Stomach smooth muscle (tissue), 2 donors: ENCODE results near the gene IGSF21.

Experiments
- H3K27ac ChIP-seq: one replicate; pipeline ENCODE4 v1.7.0; 2013; ENCODE audit warnings: mild to moderate bottlenecking, low read length, inconsistent platforms
- H3K27me3 ChIP-seq, 2 donors: one replicate each; pipeline ENCODE4 v1.7.0; 2013; ENCODE audit warnings: low read length in 2 of 2; ENCODE audit not compliant: insufficient read depth in 2 of 2, control insufficient read depth in 1 of 2
- H3K36me3 ChIP-seq, 2 donors: one replicate each; pipeline ENCODE4 v1.7.0; 2013; ENCODE audit warnings: low read length in 2 of 2; ENCODE audit not compliant: control insufficient read depth in 2 of 2, insufficient read depth in 2 of 2
- H3K4me1 ChIP-seq: one replicate; pipeline ENCODE4 v1.7.0; 2013; ENCODE audit warnings: low read length; ENCODE audit not compliant: control insufficient read depth, insufficient read depth
- H3K4me3 ChIP-seq, 2 donors: one replicate each; pipeline ENCODE4 v1.7.0; 2013; ENCODE audit warnings: low read length in 2 of 2
- H3K9ac ChIP-seq, 2 donors: one replicate each; pipeline ENCODE4 v1.7.0; 2013; ENCODE audit warnings: low read length in 2 of 2, mild to moderate bottlenecking in 1 of 2
- H3K9me3 ChIP-seq, 2 donors: one replicate each; pipeline ENCODE4 v1.7.0; 2013; ENCODE audit warnings: low read length in 2 of 2; ENCODE audit not compliant: control insufficient read depth in 2 of 2
- donor health status: healthy.
- donor health status: Pancreatic carcinoma.

The IGSF21 gene

GRCh38 chr1:18197299-18197698, 89.7 kb downstream of the IGSF21 start:
- Histone ChIP-seq H3K36me3 (no peaks in the 10 kb centered on the region), H3K4me1 (no peaks in the 10 kb centered on the region), H3K9me3 (no peaks in the 10 kb centered on the region), H3K27ac (no peak overlapping the region), H3K27me3 (peaks cover 9 to 37% of the 10 kb centered on the region in 2 donors), H3K9ac (no peak overlapping the region), H3K4me3 (no peak overlapping the region)

DNA sequence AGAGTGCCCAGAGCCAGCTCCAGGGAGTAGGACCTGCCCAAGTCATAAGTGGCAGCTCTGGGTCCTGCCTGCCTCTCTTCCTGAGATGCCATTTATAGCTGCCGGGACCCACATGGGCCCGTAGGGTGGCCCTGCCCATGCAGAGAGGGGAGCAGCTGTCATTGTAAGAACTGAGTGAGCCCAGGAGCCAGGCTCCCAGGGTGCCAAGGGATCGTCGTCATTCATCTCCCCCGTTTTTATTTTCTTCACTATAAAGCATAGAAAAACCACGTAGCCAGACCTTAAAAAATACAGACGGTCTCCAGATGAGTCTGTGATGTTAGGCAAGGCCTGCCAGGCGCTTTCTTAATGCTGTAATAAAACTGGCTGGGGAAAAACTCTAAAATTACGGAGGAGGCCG, 90.7 kb downstream of the IGSF21 start:
- Histone ChIP-seq H3K27ac (no peak overlapping the region), H3K36me3 (no peaks in the 10 kb centered on the region), H3K27me3 (peaks cover 13 to 45% of the 10 kb centered on the region in 2 donors), H3K9ac (peak overlapping the region in 1 of 2 donors; percentile 28), H3K4me3 (no peak overlapping the region), H3K4me1 (no peaks in the 10 kb centered on the region), H3K9me3 (no peaks in the 10 kb centered on the region)

GRCh38 chr1:18199462-18199861, 91.9 kb downstream of the IGSF21 start:
- no peak overlapping the region for H3K4me3 ChIP-seq
- no peaks in the 10 kb centered on the region for H3K9me3 ChIP-seq
- H3K4me1 ChIP-seq: no peaks in the 10 kb centered on the region
- H3K9ac ChIP-seq: no peak overlapping the region
- peaks cover 13 to 49% of the 10 kb centered on the region in 2 donors for H3K27me3 ChIP-seq
- H3K27ac ChIP-seq: no peak overlapping the region
- H3K36me3 ChIP-seq: no peaks in the 10 kb centered on the region

GRCh38 chr1:18200136-18200717, 92.6 kb downstream of the IGSF21 start:
- Histone ChIP-seq H3K27me3 (peaks cover 13 to 45% of the 10 kb centered on the region in 2 donors), H3K4me3 (no peak overlapping the region), H3K4me1 (no peaks in the 10 kb centered on the region), H3K9ac (no peak overlapping the region), H3K9me3 (no peaks in the 10 kb centered on the region), H3K36me3 (no peaks in the 10 kb centered on the region), H3K27ac (no peak overlapping the region)

- Histone ChIP-seq H3K9me3 (no peaks in the 10 kb centered on the region), H3K4me1 (no peaks in the 10 kb centered on the region), H3K4me3 (no peak overlapping the region), H3K36me3 (no peaks in the 10 kb centered on the region), H3K27me3 (peaks cover 10 to 39% of the 10 kb centered on the region in 2 donors), H3K9ac (no peak overlapping the region), H3K27ac (no peak overlapping the region)
Observed at GRCh38 chr1:18200918-18201317, 93.3 kb downstream of the IGSF21 start.

DNA sequence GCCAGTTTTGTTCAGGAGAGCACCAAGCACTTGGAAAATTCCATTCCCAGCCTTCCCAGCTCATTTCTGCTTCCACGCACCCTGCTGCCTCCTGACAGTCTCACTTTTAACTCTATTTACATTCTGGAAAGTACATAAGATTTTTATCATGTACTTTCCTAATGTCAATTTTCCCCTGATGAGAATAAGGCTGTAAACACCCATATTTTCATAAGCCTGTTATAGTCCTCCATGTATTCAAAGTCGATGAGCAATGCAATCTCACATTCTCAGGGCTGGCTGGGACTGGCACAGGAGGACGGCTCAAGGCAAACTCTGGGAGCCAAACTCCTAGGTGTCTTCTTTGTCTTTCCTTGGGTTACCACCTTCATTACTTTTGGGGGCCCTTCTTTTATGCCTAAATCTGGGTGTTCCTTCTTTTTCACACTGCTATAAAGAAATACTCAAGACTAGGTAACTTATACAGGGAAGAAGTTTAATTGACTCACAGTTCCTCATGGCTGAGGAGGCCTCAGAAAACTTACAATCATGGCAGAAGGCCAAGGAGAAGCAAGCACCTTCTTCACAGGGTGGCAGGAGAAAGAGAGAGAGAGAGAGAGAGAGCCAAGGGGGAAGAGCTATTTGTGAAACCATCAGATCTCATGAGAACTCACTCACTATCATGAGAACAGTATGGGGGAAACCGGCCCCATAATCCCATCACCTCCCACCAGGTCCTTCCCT, 94.6 kb downstream of the IGSF21 start:
- Histone ChIP-seq H3K27ac (no peak overlapping the region), H3K9ac (no peak overlapping the region), H3K27me3 (peaks cover 4 to 29% of the 10 kb centered on the region in 2 donors), H3K9me3 (peaks cover 5 to 6% of the 10 kb centered on the region in 2 donors), H3K4me3 (no peak overlapping the region), H3K4me1 (no peaks in the 10 kb centered on the region), H3K36me3 (no peaks in the 10 kb centered on the region)

DNA sequence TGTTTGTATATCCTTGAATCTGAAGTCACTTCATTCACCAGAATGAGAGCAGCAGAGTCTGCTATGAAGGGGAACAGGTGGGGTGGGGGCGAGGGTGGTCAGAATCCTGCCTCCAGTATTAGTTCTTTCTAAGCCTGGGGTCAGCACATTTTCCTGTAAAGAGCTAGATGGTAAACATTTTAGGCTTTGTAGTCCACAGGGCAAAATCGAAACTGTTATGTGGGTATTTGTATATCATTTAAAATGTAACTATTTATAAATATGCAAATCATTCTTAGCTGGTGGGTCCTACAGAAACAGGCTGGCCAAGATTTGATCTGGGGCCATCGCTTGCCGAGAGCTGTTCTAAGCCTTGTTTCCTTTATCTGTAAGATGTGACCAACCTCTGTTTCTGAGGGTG, 96.0 kb downstream of the IGSF21 start:
- H3K4me1 ChIP-seq: no peaks in the 10 kb centered on the region
- peaks cover 7 to 11% of the 10 kb centered on the region in 2 donors for H3K9me3 ChIP-seq
- no peak overlapping the region for H3K4me3 ChIP-seq
- H3K9ac ChIP-seq: no peak overlapping the region
- H3K27me3 ChIP-seq: peaks cover 4 to 27% of the 10 kb centered on the region in 2 donors
- no peak overlapping the region for H3K27ac ChIP-seq
- H3K36me3 ChIP-seq: no peaks in the 10 kb centered on the region

DNA sequence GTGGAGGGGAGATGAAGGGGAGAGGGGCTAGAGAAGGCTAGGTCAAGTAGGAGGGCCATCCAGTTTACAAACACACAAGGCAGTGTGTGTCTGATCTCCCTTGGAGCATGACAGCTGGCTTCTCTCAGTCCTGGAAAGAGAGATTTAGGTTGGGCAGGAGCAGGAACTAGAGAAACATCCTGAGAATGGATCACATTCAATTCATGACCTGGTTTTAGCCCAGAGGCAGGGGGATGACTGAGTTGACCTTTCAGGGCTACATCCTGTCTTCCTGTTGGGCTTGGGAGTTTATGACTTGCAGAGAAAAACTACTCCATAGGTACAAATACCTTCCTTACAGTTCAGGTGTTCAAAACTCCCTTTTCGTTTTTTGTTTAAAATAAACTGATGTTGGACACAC, 97.0 kb downstream of the IGSF21 start:
- peaks cover 4 to 27% of the 10 kb centered on the region in 2 donors for H3K27me3 ChIP-seq
- H3K9ac ChIP-seq: no peak overlapping the region
- no peaks in the 10 kb centered on the region for H3K4me1 ChIP-seq
- no peaks in the 10 kb centered on the region for H3K36me3 ChIP-seq
- no peak overlapping the region for H3K4me3 ChIP-seq
- H3K27ac ChIP-seq: no peak overlapping the region
- peaks cover 7 to 11% of the 10 kb centered on the region in 2 donors for H3K9me3 ChIP-seq

DNA sequence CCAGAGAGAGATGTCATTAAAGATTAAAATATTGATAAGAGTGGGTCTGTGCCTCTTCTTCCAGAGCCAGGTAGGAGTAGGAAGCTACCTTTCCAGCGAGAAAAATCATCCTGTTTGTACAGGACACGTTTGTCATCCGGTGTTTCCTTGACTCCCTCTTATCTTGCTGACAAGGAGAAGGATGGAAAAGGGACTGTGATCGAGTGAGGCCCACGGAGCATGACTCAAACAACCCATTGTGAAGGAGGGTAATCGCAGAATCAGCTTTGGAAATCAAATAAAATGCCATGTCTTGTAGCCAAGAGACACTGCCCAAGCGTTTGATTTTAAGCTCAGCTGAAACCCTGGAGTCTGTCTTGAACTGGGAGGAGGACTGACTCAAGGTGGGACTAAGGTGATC, 97.7 kb downstream of the IGSF21 start:
- H3K27ac ChIP-seq: no peak overlapping the region
- H3K9ac ChIP-seq: no peak overlapping the region
- no peaks in the 10 kb centered on the region for H3K4me1 ChIP-seq
- peaks cover 4 to 26% of the 10 kb centered on the region in 2 donors for H3K27me3 ChIP-seq
- peaks cover 7 to 11% of the 10 kb centered on the region in 2 donors for H3K9me3 ChIP-seq
- no peak overlapping the region for H3K4me3 ChIP-seq
- no peaks in the 10 kb centered on the region for H3K36me3 ChIP-seq

DNA sequence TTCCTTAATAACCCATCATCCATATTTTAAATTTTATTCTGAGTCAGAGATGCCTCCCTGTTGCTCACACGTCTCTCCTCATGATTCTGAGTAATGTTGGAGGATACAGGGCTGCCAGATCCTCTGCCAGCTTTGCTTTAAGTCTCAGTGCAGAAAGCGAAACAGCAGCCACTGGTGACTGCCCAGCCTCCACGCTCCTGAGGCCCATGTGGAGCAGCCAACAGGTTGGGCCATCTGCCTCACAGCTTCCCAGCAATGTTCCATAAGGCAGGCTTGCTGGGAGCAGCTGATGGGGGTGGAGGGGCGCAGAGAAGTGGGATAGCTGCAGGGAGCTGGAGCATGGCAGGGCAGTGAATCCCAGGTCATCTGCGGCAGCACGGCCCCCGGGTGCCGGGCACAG, 104.2 kb downstream of the IGSF21 start:
- Histone ChIP-seq H3K9ac (no peak overlapping the region), H3K27me3 (peaks cover 7 to 9% of the 10 kb centered on the region in 2 donors), H3K4me1 (no peaks in the 10 kb centered on the region), H3K4me3 (no peak overlapping the region), H3K36me3 (no peaks in the 10 kb centered on the region), H3K27ac (no peak overlapping the region), H3K9me3 (peaks cover 6 to 8% of the 10 kb centered on the region in 2 donors)

- Histone ChIP-seq H3K4me3 (no peak overlapping the region), H3K27ac (no peak overlapping the region), H3K36me3 (no peaks in the 10 kb centered on the region), H3K9me3 (peaks cover 4 to 7% of the 10 kb centered on the region in 2 donors), H3K4me1 (no peaks in the 10 kb centered on the region), H3K9ac (no peak overlapping the region), H3K27me3 (peaks cover 7 to 12% of the 10 kb centered on the region in 2 donors)
Observed at GRCh38 chr1:18217398-18218043, 109.9 kb downstream of the IGSF21 start.
